ENCODE measurements around the gene ARHGAP26. TPM values are rescaled to one million over a fixed set of nuclear protein-coding genes. Genes with fewer than 3 reads are reported as not detected.

Gene ARHGAP26
- total RNA-seq, 1 experiment from 2014 or later, result 34.5 TPM

DNA sequence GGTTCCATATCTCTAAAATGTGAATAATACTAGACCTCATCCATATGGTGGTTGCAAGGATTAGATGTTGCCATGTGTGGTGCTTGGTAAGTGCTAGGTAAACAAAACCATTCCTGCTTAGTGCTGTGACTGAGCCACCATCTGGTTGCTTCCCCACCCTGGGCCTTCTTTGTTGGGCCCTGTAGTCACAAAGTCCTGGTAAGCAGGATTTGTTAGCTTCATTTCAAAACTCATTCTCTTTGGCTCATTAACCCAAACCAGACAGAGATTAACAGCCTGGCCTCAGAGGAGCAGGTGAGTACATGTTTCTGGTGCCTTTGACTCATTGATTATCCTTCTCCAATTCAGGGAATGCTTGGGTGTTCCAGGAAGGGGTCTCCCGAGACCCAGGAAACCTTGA is 240.2 kb downstream of the ARHGAP26 start:
- H3K79me2 ChIP-seq (ENCODE audit: insufficient read depth, low read length), result no peaks in the 10 kb centered on the region
- intact Hi-C loops (cut with micrococcal nuclease), result loop anchor here (10.0 kb wide), 3 partner anchors 404 to 1134 kb away; no protein-coding TSS in a partner anchor
- no peak for DNase-seq (ENCODE audit: low read depth, low spot score)
- ATAC-seq, result no peak
- H3K4me1 ChIP-seq (ENCODE audit: control insufficient read depth in 1 of 2, insufficient read depth in 2 of 2, low read length in 2 of 2), result peaks cover 0 to 17% of the 10 kb centered on the region in 2 experiments; a peak in 2 of 4 replicates
- no peak overlapping the region for H3K4me3 ChIP-seq (replicated peaks in 1 of 2; ENCODE audit: low read depth in 1 of 2, low read length in 2 of 2)
- no peak overlapping the region for H3K9ac ChIP-seq (ENCODE audit: low read length)
- ChIA-PET POLR2A (no interaction called here), CTCF (no interaction called here), RAD21 (ENCODE audit: low non-redundant PET in 1 of 2, low total read pairs in 2 of 2, uncharacterized antibody in 2 of 2, unreplicated experiment in 2 of 2) (no interaction called here)
- no peak overlapping the region for H2AFZ ChIP-seq (ENCODE audit: low read depth, low read length, poor library complexity, severe bottlenecking)
- no peak overlapping the region for H3K27ac ChIP-seq (ENCODE audit: low read depth, low read length)
- no peaks in the 10 kb centered on the region for H4K20me1 ChIP-seq (ENCODE audit: insufficient read depth)
- no peaks in the 10 kb centered on the region for H3K9me3 ChIP-seq (ENCODE audit: control insufficient read depth in 1 of 2, insufficient read depth in 1 of 2, low read depth in 1 of 2, low read length in 2 of 2)
- BruUV-seq (replicated peaks), result no TSS peak
- no peak for TF ChIP-seq CEBPB (IDR thresholded peaks at IDR 0.05; ENCODE audit: low read depth)
- TF ChIP-seq FOSL1 (IDR thresholded peaks at IDR 0.05; ENCODE audit: low read depth), result no peak
- TF ChIP-seq, protein P1, sequence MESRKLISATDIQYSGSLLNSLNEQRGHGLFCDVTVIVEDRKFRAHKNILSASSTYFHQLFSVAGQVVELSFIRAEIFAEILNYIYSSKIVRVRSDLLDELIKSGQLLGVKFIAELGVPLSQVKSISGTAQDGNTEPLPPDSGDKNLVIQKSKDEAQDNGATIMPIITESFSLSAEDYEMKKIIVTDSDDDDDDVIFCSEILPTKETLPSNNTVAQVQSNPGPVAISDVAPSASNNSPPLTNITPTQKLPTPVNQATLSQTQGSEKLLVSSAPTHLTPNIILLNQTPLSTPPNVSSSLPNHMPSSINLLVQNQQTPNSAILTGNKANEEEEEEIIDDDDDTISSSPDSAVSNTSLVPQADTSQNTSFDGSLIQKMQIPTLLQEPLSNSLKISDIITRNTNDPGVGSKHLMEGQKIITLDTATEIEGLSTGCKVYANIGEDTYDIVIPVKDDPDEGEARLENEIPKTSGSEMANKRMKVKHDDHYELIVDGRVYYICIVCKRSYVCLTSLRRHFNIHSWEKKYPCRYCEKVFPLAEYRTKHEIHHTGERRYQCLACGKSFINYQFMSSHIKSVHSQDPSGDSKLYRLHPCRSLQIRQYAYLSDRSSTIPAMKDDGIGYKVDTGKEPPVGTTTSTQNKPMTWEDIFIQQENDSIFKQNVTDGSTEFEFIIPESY (IDR thresholded peaks at IDR 0.05; ENCODE audit: extremely low read depth, insufficient replicate concordance, low read length), result no peak
- no peak for TF ChIP-seq ELF1 (IDR thresholded peaks at IDR 0.05; ENCODE audit: borderline replicate concordance, low read depth)
- TF ChIP-seq SRF (IDR thresholded peaks at IDR 0.05; ENCODE audit: low read depth), result no peak
- TF ChIP-seq YY1 (IDR thresholded peaks at IDR 0.05; ENCODE audit: extremely low read depth, insufficient replicate concordance, low read depth, low read length), result no peak
- TF ChIP-seq SIN3A (IDR thresholded peaks at IDR 0.05; ENCODE audit: low read depth), result no peak
- no peak for TF ChIP-seq JUND (IDR thresholded peaks at IDR 0.05)
- TF ChIP-seq EZH2phosphoT487 (IDR thresholded peaks at IDR 0.05; ENCODE audit: borderline replicate concordance), result no peak
- no peak for TF ChIP-seq CTCF (IDR thresholded peaks at IDR 0.05 in 2 of 3, conservative IDR thresholded peaks at IDR 0.05 in 1 of 3; ENCODE audit: borderline replicate concordance in 1 of 3, insufficient read depth in 1 of 3, low read depth in 2 of 3, low read length in 2 of 3)
- TF ChIP-seq, protein P2, sequence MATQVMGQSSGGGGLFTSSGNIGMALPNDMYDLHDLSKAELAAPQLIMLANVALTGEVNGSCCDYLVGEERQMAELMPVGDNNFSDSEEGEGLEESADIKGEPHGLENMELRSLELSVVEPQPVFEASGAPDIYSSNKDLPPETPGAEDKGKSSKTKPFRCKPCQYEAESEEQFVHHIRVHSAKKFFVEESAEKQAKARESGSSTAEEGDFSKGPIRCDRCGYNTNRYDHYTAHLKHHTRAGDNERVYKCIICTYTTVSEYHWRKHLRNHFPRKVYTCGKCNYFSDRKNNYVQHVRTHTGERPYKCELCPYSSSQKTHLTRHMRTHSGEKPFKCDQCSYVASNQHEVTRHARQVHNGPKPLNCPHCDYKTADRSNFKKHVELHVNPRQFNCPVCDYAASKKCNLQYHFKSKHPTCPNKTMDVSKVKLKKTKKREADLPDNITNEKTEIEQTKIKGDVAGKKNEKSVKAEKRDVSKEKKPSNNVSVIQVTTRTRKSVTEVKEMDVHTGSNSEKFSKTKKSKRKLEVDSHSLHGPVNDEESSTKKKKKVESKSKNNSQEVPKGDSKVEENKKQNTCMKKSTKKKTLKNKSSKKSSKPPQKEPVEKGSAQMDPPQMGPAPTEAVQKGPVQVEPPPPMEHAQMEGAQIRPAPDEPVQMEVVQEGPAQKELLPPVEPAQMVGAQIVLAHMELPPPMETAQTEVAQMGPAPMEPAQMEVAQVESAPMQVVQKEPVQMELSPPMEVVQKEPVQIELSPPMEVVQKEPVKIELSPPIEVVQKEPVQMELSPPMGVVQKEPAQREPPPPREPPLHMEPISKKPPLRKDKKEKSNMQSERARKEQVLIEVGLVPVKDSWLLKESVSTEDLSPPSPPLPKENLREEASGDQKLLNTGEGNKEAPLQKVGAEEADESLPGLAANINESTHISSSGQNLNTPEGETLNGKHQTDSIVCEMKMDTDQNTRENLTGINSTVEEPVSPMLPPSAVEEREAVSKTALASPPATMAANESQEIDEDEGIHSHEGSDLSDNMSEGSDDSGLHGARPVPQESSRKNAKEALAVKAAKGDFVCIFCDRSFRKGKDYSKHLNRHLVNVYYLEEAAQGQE (IDR thresholded peaks at IDR 0.05; ENCODE audit: low read depth), result no peak
- TF ChIP-seq MAX (IDR thresholded peaks at IDR 0.05), result no peak
- TF ChIP-seq ZFX (IDR thresholded peaks at IDR 0.05), result no peak
- no peak for TF ChIP-seq SP1 (IDR thresholded peaks at IDR 0.05; ENCODE audit: low read depth)
- TF ChIP-seq ZNF274 (IDR thresholded peaks at IDR 0.05; ENCODE audit: low read depth, low read length), result no peak
- no peak for TF ChIP-seq EGR1 (IDR thresholded peaks at IDR 0.05; ENCODE audit: low read depth)
- no peak for TF ChIP-seq POLR2A (IDR thresholded peaks at IDR 0.05; ENCODE audit: borderline replicate concordance, extremely low read depth, insufficient read depth, insufficient read length)
- H3K27me3 ChIP-seq (ENCODE audit: insufficient read depth, low read length), result no peaks in the 10 kb centered on the region
- H3K4me2 ChIP-seq (ENCODE audit: low read length), result no peak overlapping the region
- H3K9me2 ChIP-seq (ENCODE audit: insufficient read depth), result no peaks in the 10 kb centered on the region
- H3K36me3 ChIP-seq (ENCODE audit: control insufficient read depth in 1 of 2, insufficient read depth in 2 of 2, low read length in 2 of 2), result no peaks in the 10 kb centered on the region
